Pancreas (tissue), 10 donors: ENCODE data around the gene MELTF. TPM values are rescaled to one million over a fixed set of nuclear protein-coding genes. Genes with fewer than 3 reads are reported as not detected.

ENCODE experiments used
- ATAC-seq, 4 donors: fragments of 200-7000 bp; cut with Tn5 transposase; one replicate each; pipeline versions ENCODE4 v1.8.0 to v1.9.1; 2020; ENCODE audit warnings: mild to moderate bottlenecking in 4 of 4, moderate library complexity in 4 of 4
- DNase-seq, 6 donors: peaks; one replicate each; pipeline ENCODE4 v3.0.0-alpha.2; 2020
- FAIRE-seq: peaks from 2 replicates; lab custom pipeline; 2012; peaks lifted over from hg19 to GRCh38; lab: Jason Lieb, UNC
- H3K27ac ChIP-seq, 4 donors: fragments of 200-600 bp; sonication (generic); 1 replicate in 3 of 4; 2 replicates in 1 of 4; pipeline versions ENCODE4 v1.5.0 to v1.8.0; 2020
- H3K27me3 ChIP-seq, 4 donors: fragments of 200-600 bp; one replicate each; pipeline ENCODE4 v1.8.0; 2021
- H3K36me3 ChIP-seq, 3 donors: fragments of 200-600 bp; sonication (generic) in 1 of 3; one replicate each; pipeline versions ENCODE4 v1.5.0 to v1.8.0; 2020 to 2021
- H3K4me1 ChIP-seq, 3 donors: fragments of 200-600 bp; one replicate each; pipeline ENCODE4 v1.8.0; 2021
- H3K4me3 ChIP-seq, 4 donors: fragments of 200-600 bp; sonication (generic) in 2 of 4; one replicate each; pipeline versions ENCODE4 v1.5.0 to v1.8.0; 2020 to 2021
- H3K9me3 ChIP-seq, 4 donors: fragments of 200-600 bp; one replicate each; pipeline ENCODE4 v1.8.0; 2021
- WGBS, 2 donors: extraction: QIAGEN DNeasy Blood & Tissue Kit; methylation state at CpG; one replicate each; pipeline ENCODE4 v1.1.7; 2013; 5-methylcytosine and 5-hydroxymethylcytosine counted together
- intact Hi-C, 3 donors: fragments of 100-400 bp; cut with DNase I; formaldehyde crosslinking; loops; one replicate each; pipeline versions ENCODE4 v1.11.1 to v1.14.2; 2022
- polyA plus RNA-seq, 2 donors: library from polyadenylated mRNA; stranded (reverse); fragments of 200-250 nt; gene quantifications; one replicate each; pipeline ENCODE4 v1.2.3, GENCODE V29; 2013
- total RNA-seq, 6 donors: library from RNA; stranded (reverse); fragmentation: NEBNext Ultra II Directional in 4 of 6; extraction: Animal tissue kit (Norgen Biotek cat#: 25700) in 4 of 6; gene quantifications; one replicate each; pipeline versions ENCODE4 v1.2.1 to v1.2.4, GENCODE V29; 2021 to 2023
- TF ChIP-seq, protein P1 (sequence below), 4 donors: fragments of 200-600 bp; sonication (generic) in 3 of 4; IDR thresholded peaks; one replicate each; pipeline versions ENCODE4 v1.5.0 to v1.8.0; 2021; ENCODE audit warnings: antibody characterized with exemption in 4 of 4
- donor health status: healthy with polysubstance abuse.
- donor health status: DM: no; HTN: no; CAD: no; lungs with moderate emphysema.
- donor health status: DM: no; HTN: no; CAD: no.
- donor health status: control.
- donor health status: control.
- donor health status: Bipolar disorder and iron deficiency.
- donor health status: DM: yes; HTN: yes; CAD: no.
- donor health status: DM: no; HTN: no; CAD: no.
- donor health status: DM: no; HTN: no; CAD: no.
- donor health status: DM: yes; HTN: yes; CAD: no.

Gene MELTF
- total and polyA plus RNA-seq, 8 donors = 2.9 to 21.7 (median 6.8) TPM

DNA sequence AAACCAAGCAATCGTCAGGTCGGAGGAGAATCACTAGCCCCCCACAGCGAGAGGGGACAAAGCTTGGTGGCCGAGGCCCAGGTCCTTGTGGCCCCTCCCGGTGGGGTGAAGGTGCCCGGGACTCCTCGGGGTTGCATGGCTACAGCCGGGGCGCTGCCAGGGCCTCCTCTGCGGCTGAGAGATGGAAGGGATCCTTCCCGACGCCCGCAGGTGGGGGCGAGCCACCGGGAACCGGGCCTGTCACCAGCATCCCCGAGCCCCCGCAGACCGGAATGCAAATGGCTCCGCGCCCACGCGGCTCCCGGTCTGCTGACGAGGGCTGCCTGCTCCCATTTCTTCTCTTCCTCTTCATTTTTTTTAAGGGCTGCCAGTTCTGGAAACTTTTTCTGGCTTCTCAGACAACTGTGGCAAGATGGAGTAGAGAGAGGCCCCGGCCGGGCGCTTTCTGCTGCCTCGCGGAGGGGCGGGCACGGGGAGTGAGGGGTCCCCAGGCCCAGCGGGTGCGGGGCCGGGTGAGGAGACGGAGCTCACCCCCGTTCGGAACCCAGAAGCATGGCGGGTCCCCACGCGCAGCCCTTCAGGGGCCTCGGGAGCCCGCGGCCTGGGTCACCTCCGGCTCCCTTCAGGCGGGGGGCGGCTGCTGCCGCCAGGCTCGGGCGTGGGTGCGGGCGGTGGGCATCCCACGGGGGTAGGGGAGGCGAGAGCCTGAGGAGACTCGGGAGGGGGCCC, 27.5 kb downstream of the MELTF start:
- FAIRE-seq (no peak), ATAC-seq (peak; percentile 3 to 16 (median 9)), DNase-seq (peak in 5 of 6 donors; percentile 20 to 82 (median 55))
- H3K27me3 ChIP-seq = no peaks in the 10 kb centered on the region
- peaks cover 0 to 2% (median 0%) of the 10 kb centered on the region in 3 donors for H3K4me1 ChIP-seq
- TF ChIP-seq, protein P1, sequence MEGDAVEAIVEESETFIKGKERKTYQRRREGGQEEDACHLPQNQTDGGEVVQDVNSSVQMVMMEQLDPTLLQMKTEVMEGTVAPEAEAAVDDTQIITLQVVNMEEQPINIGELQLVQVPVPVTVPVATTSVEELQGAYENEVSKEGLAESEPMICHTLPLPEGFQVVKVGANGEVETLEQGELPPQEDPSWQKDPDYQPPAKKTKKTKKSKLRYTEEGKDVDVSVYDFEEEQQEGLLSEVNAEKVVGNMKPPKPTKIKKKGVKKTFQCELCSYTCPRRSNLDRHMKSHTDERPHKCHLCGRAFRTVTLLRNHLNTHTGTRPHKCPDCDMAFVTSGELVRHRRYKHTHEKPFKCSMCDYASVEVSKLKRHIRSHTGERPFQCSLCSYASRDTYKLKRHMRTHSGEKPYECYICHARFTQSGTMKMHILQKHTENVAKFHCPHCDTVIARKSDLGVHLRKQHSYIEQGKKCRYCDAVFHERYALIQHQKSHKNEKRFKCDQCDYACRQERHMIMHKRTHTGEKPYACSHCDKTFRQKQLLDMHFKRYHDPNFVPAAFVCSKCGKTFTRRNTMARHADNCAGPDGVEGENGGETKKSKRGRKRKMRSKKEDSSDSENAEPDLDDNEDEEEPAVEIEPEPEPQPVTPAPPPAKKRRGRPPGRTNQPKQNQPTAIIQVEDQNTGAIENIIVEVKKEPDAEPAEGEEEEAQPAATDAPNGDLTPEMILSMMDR (IDR thresholded peaks at IDR 0.05) = no peak
- WGBS, 2 donors = 38 to 42% methylated on average over 54 to 55 of the region's 55 CpGs
- no peaks in the 10 kb centered on the region for H3K36me3 ChIP-seq
- peak overlapping the region; percentile 42 to 69 (median 45) for H3K4me3 ChIP-seq
- no peaks in the 10 kb centered on the region for H3K9me3 ChIP-seq
- H3K27ac ChIP-seq = peak overlapping the region; percentile 6 to 76 (median 70)
- intact Hi-C loops = no loop called here

DNA sequence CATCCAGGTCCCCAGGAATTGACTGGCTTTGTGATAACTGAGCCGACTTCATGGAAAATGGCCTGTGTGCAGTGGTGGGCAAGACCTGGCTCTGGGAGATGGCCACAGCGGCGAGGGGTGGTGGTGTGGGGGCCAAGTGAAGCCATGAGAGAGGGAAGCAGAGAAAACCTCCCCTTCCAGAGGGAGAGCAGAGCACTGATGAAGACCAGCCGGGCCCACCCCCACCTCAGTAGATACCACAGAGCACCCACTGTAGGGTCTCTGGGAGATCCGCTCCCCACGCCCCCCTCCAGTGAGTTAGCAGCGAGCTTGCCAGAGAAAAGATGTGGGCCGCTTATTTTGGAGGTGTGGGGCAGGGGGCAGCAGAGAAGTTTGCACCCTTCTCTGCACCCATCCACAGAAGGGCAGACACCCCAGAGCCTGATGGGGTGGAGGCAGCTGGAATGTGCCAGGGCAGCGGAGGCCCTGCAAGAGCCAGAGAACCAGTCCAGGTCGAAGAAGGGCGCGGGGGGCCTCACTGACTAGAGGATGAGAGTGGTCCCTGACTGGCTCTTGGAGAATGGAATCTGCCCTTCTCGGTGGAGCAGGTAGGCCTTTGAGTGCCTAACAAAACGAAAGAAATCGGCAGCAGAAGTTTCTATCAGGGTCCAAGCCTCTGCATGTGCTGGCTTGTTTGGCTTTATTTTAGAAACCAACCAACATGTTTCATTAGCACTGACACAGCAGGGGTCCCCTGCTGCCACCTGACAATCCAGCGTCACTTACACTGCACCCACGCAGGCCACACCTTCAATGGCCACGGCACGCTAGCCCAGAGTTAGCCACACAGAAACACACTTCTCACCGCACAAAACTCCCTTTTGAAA, 28.3 kb downstream of the MELTF start:
- WGBS, 2 donors = 96 to 98% methylated on average over 20 of the region's 20 CpGs
- Histone ChIP-seq H3K4me1 (peaks cover 0 to 2% (median 0%) of the 10 kb centered on the region in 3 donors), H3K9me3 (no peaks in the 10 kb centered on the region), H3K4me3 (no peak overlapping the region), H3K27me3 (no peaks in the 10 kb centered on the region), H3K36me3 (no peaks in the 10 kb centered on the region), H3K27ac (no peak overlapping the region)
- intact Hi-C loops = no loop called here
- TF ChIP-seq, protein P1 (IDR thresholded peaks at IDR 0.05) = no peak
- FAIRE-seq (no peak), DNase-seq (peak in 2 of 6 donors; percentile 41 to 54), ATAC-seq (no peak)

GRCh38 chr3:197000211-197000610, 29.4 kb downstream of the MELTF start:
- Histone ChIP-seq H3K9me3 (no peaks in the 10 kb centered on the region), H3K36me3 (no peaks in the 10 kb centered on the region), H3K27me3 (no peaks in the 10 kb centered on the region), H3K27ac (no peak overlapping the region), H3K4me1 (peaks cover 0 to 2% (median 0%) of the 10 kb centered on the region in 3 donors), H3K4me3 (no peak overlapping the region)
- intact Hi-C loops = no loop called here
- DNase-seq = peak in 2 of 6 donors; percentile 11 to 21
- no peak for ATAC-seq
- no peak for FAIRE-seq
- TF ChIP-seq, protein P1 (IDR thresholded peaks at IDR 0.05) = no peak
- WGBS, 2 donors = 91 to 93% methylated on average over 5 of the region's 5 CpGs

DNA sequence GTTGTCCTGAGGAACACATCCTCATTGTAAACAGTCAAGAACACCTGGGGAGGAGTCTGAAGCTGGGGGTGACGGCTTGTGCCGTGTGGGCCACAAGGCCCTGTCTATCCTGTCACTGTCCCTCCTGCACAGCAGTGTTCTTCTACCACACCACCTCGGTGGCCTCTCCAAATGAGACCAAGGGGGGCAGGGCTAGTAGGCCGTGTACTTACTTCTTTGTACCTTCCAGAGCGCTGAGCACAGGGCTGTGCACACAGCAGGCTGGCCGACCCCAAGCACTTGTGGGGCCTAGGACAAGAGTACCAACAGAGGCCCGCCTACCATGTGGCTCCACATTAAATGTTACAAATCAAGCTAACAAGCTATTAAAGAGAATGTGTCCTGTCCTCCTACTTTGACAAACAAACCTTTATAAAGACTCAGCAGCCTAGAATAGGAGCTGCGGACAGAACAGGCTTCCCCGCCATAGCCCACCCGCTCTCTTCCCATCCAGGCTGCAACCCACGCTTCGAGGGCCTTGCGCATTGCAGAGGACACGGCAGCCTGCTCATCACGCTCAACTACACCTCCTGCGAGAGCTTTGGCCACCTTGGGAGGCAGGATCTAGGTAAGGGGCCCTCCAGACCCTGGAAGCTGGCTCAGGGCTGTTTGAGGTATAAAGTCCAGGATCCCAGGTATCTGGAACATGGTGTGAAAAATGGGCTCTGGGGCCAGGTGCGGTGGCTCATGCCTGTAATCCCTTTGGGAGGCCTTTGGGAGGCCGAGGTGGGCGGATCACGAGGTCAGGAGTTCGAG, 30.5 kb downstream of the MELTF start:
- H3K27ac ChIP-seq = no peak overlapping the region
- ATAC-seq = no peak
- no peak for FAIRE-seq
- no peak overlapping the region for H3K4me3 ChIP-seq
- peaks cover 0 to 2% (median 0%) of the 10 kb centered on the region in 3 donors for H3K4me1 ChIP-seq
- no peaks in the 10 kb centered on the region for H3K9me3 ChIP-seq
- intact Hi-C loops = loop anchor here in 1 of 3 donors (10.0 kb wide), 1 partner anchor 186 kb away; no protein-coding TSS in a partner anchor
- peak in 2 of 6 donors; percentile 36 to 42 for DNase-seq
- no peaks in the 10 kb centered on the region for H3K36me3 ChIP-seq
- TF ChIP-seq, protein P1 (IDR thresholded peaks at IDR 0.05) = no peak
- WGBS, 2 donors = 84 to 85% methylated on average over 21 of the region's 21 CpGs
- H3K27me3 ChIP-seq = no peaks in the 10 kb centered on the region
